Activated CD8-positive, alpha-beta T cell treated with anti-CD3 and anti-CD28 coated beads, Interleukin-2, amount 10 ng/mL, durations not matched to agents 7 days and 5 days (primary cell): ENCODE measurements around the gene DIAPH3. TPM values are rescaled to one million over a fixed set of nuclear protein-coding genes. Genes with fewer than 3 reads are reported as not detected.

Experiments used
- ATAC-seq: fragments of 150-1000 bp; cut with Tn5 transposase; one replicate; pipeline ENCODE4 v1.10.0; 2021; ENCODE audit warnings: moderate library complexity
- CTCF ChIA-PET: fragments of 350-600 bp; sonication (Branson Sonifier 250); formaldehyde crosslinking; loops from one replicate; lab custom pipeline; 2021; ENCODE audit warnings: antibody characterized with exemption; lab: Charles Lee
- POLR2A ChIA-PET: fragments of 350-600 bp; sonication (Branson Sonifier 250); formaldehyde crosslinking; loops from one replicate; lab custom pipeline; 2021; ENCODE audit warnings: antibody characterized with exemption; lab: Charles Lee
- DNase-seq: peaks from one replicate; pipeline ENCODE4 v3.0.0-alpha.2; 2020
- H3K27ac Mint-ChIP-seq: one replicate; pipeline ENCODE4 v1.8.0; 2021; ENCODE audit warnings: mild to moderate bottlenecking, mixed read lengths
- H3K27me3 Mint-ChIP-seq: one replicate; pipeline ENCODE4 v1.8.0; 2021; ENCODE audit warnings: low read depth, mixed read lengths
- H3K36me3 Mint-ChIP-seq: one replicate; pipeline ENCODE4 v1.8.0; 2021; ENCODE audit warnings: low read depth, mixed read lengths
- H3K4me1 Mint-ChIP-seq: one replicate; pipeline ENCODE4 v1.8.0; 2021; ENCODE audit warnings: low read depth, mixed read lengths
- H3K4me3 Mint-ChIP-seq: one replicate; pipeline ENCODE4 v1.8.0; 2021; ENCODE audit warnings: mild to moderate bottlenecking, mixed read lengths
- H3K9me3 Mint-ChIP-seq: one replicate; pipeline ENCODE4 v1.8.0; 2022; ENCODE audit warnings: mixed read lengths; ENCODE audit not compliant: insufficient read depth
- total RNA-seq, 2 experiments: library from RNA; stranded (reverse); gene quantifications; one replicate each; pipeline ENCODE4 v1.2.3, GENCODE V29; 2021

Gene DIAPH3
- total RNA-seq, 2 experiments from 2014 or later: 25.9 to 26.8 TPM

- Mint-ChIP-seq H3K27me3 (no peaks in the 10 kb centered on the region), H3K27ac (no peak overlapping the region), H3K4me1 (no peaks in the 10 kb centered on the region), H3K36me3 (no peaks in the 10 kb centered on the region), H3K9me3 (no peaks in the 10 kb centered on the region), H3K4me3 (no peak overlapping the region)
- DNase-seq (no peak), ATAC-seq (no peak)
- CTCF ChIA-PET: no interaction called here
- POLR2A ChIA-PET: no interaction called here
These were observed 522.5 kb downstream of the DIAPH3 start for GRCh38 chr13:59641261-59641660.

GRCh38 chr13:59638404-59638803 is 525.3 kb downstream of the DIAPH3 start:
- Mint-ChIP-seq H3K4me1 (no peaks in the 10 kb centered on the region), H3K27ac (no peak overlapping the region), H3K9me3 (no peaks in the 10 kb centered on the region), H3K4me3 (no peak overlapping the region), H3K27me3 (no peaks in the 10 kb centered on the region), H3K36me3 (no peaks in the 10 kb centered on the region)
- ChIA-PET POLR2A (no interaction called here), CTCF (no interaction called here)
- ATAC-seq: no peak
- DNase-seq: no peak

- ATAC-seq (no peak), DNase-seq (no peak)
- Mint-ChIP-seq H3K4me3 (no peak overlapping the region), H3K9me3 (no peaks in the 10 kb centered on the region), H3K27me3 (no peaks in the 10 kb centered on the region), H3K36me3 (no peaks in the 10 kb centered on the region), H3K27ac (no peak overlapping the region), H3K4me1 (no peaks in the 10 kb centered on the region)
- ChIA-PET POLR2A (no interaction called here), CTCF (no interaction called here)
These were observed 528.1 kb downstream of the DIAPH3 start for GRCh38 chr13:59635589-59635988.

- H3K27ac Mint-ChIP-seq: no peak overlapping the region
- CTCF ChIA-PET: no interaction called here
These were observed 530.4 kb downstream of the DIAPH3 start for GRCh38 chr13:59633290-59633689.

GRCh38 chr13:59631271-59631670 is 532.5 kb downstream of the DIAPH3 start:
- DNase-seq (no peak), ATAC-seq (no peak)
- Mint-ChIP-seq H3K4me3 (no peak overlapping the region), H3K4me1 (no peaks in the 10 kb centered on the region), H3K27me3 (peaks cover 3% of the 10 kb centered on the region), H3K36me3 (no peaks in the 10 kb centered on the region), H3K27ac (no peak overlapping the region), H3K9me3 (no peaks in the 10 kb centered on the region)
- ChIA-PET POLR2A (no interaction called here), CTCF (no interaction called here)

More at GRCh38 chr13:59633290-59633689, 530.4 kb downstream of the DIAPH3 start:
- H3K36me3 Mint-ChIP-seq: no peaks in the 10 kb centered on the region
- ATAC-seq (no peak), DNase-seq (no peak)
- no peaks in the 10 kb centered on the region for H3K9me3 Mint-ChIP-seq
- no peaks in the 10 kb centered on the region for H3K4me1 Mint-ChIP-seq
- no peak overlapping the region for H3K4me3 Mint-ChIP-seq
- H3K27me3 Mint-ChIP-seq: peaks cover 3% of the 10 kb centered on the region
- POLR2A ChIA-PET: no interaction called here

- Mint-ChIP-seq H3K4me3 (no peak overlapping the region), H3K36me3 (no peaks in the 10 kb centered on the region), H3K9me3 (no peaks in the 10 kb centered on the region), H3K4me1 (no peaks in the 10 kb centered on the region), H3K27me3 (peaks cover 3% of the 10 kb centered on the region), H3K27ac (no peak overlapping the region)
- no peak for DNase-seq
- ATAC-seq: no peak
- CTCF ChIA-PET: no interaction called here
- POLR2A ChIA-PET: no interaction called here
These were observed 538.6 kb downstream of the DIAPH3 start for GRCh38 chr13:59625111-59625510.

GRCh38 chr13:59623206-59623915 is 540.4 kb downstream of the DIAPH3 start:
- CTCF ChIA-PET: no interaction called here

GRCh38 chr13:59621773-59622172 is 542.0 kb downstream of the DIAPH3 start:
- no peaks in the 10 kb centered on the region for H3K27me3 Mint-ChIP-seq
- H3K4me1 Mint-ChIP-seq: no peaks in the 10 kb centered on the region
- ChIA-PET POLR2A (no interaction called here), CTCF (no interaction called here)
- H3K9me3 Mint-ChIP-seq: peaks cover 7% of the 10 kb centered on the region
- no peak for ATAC-seq
- no peaks in the 10 kb centered on the region for H3K36me3 Mint-ChIP-seq
- H3K27ac Mint-ChIP-seq: no peak overlapping the region
- DNase-seq: no peak
- H3K4me3 Mint-ChIP-seq: no peak overlapping the region

More at GRCh38 chr13:59623206-59623915, 540.4 kb downstream of the DIAPH3 start:
- Mint-ChIP-seq H3K27ac (no peak overlapping the region), H3K27me3 (no peaks in the 10 kb centered on the region), H3K4me3 (no peak overlapping the region), H3K9me3 (peaks cover 3% of the 10 kb centered on the region), H3K36me3 (no peaks in the 10 kb centered on the region), H3K4me1 (no peaks in the 10 kb centered on the region)
- ATAC-seq (no peak), DNase-seq (no peak)
- POLR2A ChIA-PET: no interaction called here

Other genes with a start within 250 kb of the DIAPH3 start
- 10 to 100 TPM; 21.7 to 22.2 TPM for gene TDRD3, start 233.3 kb upstream of the DIAPH3 start, total RNA-seq